ENCODE data around the gene MAG. TPM values are rescaled to one million over a fixed set of nuclear protein-coding genes. Genes with fewer than 3 reads are reported as not detected.

Gene MAG
- total RNA-seq, 6 experiments from 2014 or later, result not detected

- no peak for TF ChIP-seq CTCF (IDR thresholded peaks at IDR 0.05)
- no peak for DNase-seq
- H3K36me3 Mint-ChIP-seq (ENCODE audit: low read depth), result no peaks in the 10 kb centered on the region
These were observed 42.3 kb downstream of the MAG start for GRCh38 chr19:35334144-35334753.

GRCh38 chr19:35336166-35336955, 44.4 kb downstream of the MAG start:
- Mint-ChIP-seq H3K36me3 (ENCODE audit: low read depth) (no peaks in the 10 kb centered on the region), H3K4me1 (ENCODE audit: low read depth) (no peaks in the 10 kb centered on the region), H3K27me3 (ENCODE audit: insufficient read depth) (peaks cover 65% of the 10 kb centered on the region), H3K4me3 (no peak overlapping the region), H3K9me3 (no peaks in the 10 kb centered on the region), H3K27ac (no peak overlapping the region)
- TF ChIP-seq CTCF (IDR thresholded peaks at IDR 0.05), result no peak
- no peak for DNase-seq

More at GRCh38 chr19:35334144-35334753, 42.3 kb downstream of the MAG start:
- Mint-ChIP-seq H3K27me3 (ENCODE audit: insufficient read depth) (peaks cover 66% of the 10 kb centered on the region), H3K4me3 (no peak overlapping the region), H3K27ac (no peak overlapping the region), H3K4me1 (ENCODE audit: low read depth) (no peaks in the 10 kb centered on the region), H3K9me3 (no peaks in the 10 kb centered on the region)

GRCh38 chr19:35337097-35337983, 45.4 kb downstream of the MAG start:
- TF ChIP-seq CTCF (IDR thresholded peaks at IDR 0.05), result no peak
- no peaks in the 10 kb centered on the region for H3K9me3 Mint-ChIP-seq
- peaks cover 63% of the 10 kb centered on the region for H3K27me3 Mint-ChIP-seq (ENCODE audit: insufficient read depth)
- H3K4me1 Mint-ChIP-seq (ENCODE audit: low read depth), result no peaks in the 10 kb centered on the region
- H3K27ac Mint-ChIP-seq, result no peak overlapping the region
- no peak for DNase-seq
- H3K36me3 Mint-ChIP-seq (ENCODE audit: low read depth), result no peaks in the 10 kb centered on the region
- no peak overlapping the region for H3K4me3 Mint-ChIP-seq

GRCh38 chr19:35337984-35338296, 46.0 kb downstream of the MAG start:
- Mint-ChIP-seq H3K4me1 (ENCODE audit: low read depth) (no peaks in the 10 kb centered on the region), H3K27ac (no peak overlapping the region), H3K9me3 (no peaks in the 10 kb centered on the region), H3K4me3 (no peak overlapping the region), H3K27me3 (ENCODE audit: insufficient read depth) (peaks cover 61% of the 10 kb centered on the region), H3K36me3 (ENCODE audit: low read depth) (no peaks in the 10 kb centered on the region)
- DNase-seq, result no peak
- no peak for TF ChIP-seq CTCF (IDR thresholded peaks at IDR 0.05)

GRCh38 chr19:35340431-35340830, 48.5 kb downstream of the MAG start:
- TF ChIP-seq CTCF (IDR thresholded peaks at IDR 0.05), result no peak
- no peaks in the 10 kb centered on the region for H3K4me1 Mint-ChIP-seq (ENCODE audit: low read depth)
- no peaks in the 10 kb centered on the region for H3K36me3 Mint-ChIP-seq (ENCODE audit: low read depth)
- no peaks in the 10 kb centered on the region for H3K9me3 Mint-ChIP-seq
- DNase-seq, result no peak
- no peak overlapping the region for H3K27ac Mint-ChIP-seq
- H3K27me3 Mint-ChIP-seq (ENCODE audit: insufficient read depth), result peaks cover 59% of the 10 kb centered on the region
- H3K4me3 Mint-ChIP-seq, result no peak overlapping the region

All from HFFc6 (cell line).